ENCODE results near the gene EHD4.

Gene EHD4

DNA sequence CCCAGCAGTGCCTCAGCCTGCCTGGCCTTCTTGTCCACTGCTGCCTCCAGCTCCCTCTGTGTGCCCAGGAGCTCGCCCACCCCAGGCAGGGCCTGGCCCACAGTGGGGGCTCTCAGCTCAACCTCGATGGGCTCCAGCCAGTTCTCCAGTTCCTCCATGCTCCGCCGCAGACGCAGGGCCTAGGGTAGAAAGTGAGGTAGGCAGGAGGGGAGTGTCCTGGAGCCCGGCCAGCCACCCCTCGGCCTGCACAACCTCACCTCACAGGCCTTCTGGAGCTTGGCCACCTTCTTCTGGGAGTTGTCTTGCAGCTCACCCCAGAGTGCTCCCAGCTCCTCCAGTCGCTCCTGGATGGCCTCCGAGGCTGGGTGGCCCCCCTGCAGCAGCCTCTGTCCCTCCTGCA lies 115.0 kb downstream of the EHD4 start:
- TF ChIP-seq, protein P1, sequence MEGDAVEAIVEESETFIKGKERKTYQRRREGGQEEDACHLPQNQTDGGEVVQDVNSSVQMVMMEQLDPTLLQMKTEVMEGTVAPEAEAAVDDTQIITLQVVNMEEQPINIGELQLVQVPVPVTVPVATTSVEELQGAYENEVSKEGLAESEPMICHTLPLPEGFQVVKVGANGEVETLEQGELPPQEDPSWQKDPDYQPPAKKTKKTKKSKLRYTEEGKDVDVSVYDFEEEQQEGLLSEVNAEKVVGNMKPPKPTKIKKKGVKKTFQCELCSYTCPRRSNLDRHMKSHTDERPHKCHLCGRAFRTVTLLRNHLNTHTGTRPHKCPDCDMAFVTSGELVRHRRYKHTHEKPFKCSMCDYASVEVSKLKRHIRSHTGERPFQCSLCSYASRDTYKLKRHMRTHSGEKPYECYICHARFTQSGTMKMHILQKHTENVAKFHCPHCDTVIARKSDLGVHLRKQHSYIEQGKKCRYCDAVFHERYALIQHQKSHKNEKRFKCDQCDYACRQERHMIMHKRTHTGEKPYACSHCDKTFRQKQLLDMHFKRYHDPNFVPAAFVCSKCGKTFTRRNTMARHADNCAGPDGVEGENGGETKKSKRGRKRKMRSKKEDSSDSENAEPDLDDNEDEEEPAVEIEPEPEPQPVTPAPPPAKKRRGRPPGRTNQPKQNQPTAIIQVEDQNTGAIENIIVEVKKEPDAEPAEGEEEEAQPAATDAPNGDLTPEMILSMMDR (IDR thresholded peaks at IDR 0.05; ENCODE audit: insufficient read depth, low read depth, low read length, missing control alignments): no peak
- DNase-seq (ENCODE audit: low read depth): no peak
- H3K4me3 ChIP-seq (ENCODE audit: low read length): no peak overlapping the region

DNA sequence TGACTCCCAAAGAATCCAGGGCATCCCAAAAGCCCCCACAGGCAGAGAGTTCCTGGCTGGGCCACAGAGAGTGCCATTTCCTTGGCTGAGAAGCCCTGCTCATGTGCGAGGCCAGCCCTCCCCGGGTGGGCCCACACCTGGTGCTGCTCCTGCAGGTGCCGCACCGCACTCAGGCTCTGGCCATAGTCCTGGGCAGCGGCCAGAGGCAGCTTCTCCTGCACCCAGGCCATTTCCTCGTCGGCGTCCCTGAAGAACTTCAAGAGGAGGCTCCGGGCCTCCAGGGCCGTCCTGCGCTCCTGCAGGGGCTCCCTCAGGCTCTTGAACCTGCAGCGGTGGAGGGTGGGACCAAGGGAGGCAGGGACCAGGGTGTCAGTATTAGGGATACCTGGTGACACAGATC lies 115.6 kb downstream of the EHD4 start:
- no peak overlapping the region for H3K4me3 ChIP-seq (ENCODE audit: low read length)
- TF ChIP-seq, protein P1 (IDR thresholded peaks at IDR 0.05; ENCODE audit: insufficient read depth, low read depth, low read length, missing control alignments): no peak
- no peak for DNase-seq (ENCODE audit: low read depth)

DNA sequence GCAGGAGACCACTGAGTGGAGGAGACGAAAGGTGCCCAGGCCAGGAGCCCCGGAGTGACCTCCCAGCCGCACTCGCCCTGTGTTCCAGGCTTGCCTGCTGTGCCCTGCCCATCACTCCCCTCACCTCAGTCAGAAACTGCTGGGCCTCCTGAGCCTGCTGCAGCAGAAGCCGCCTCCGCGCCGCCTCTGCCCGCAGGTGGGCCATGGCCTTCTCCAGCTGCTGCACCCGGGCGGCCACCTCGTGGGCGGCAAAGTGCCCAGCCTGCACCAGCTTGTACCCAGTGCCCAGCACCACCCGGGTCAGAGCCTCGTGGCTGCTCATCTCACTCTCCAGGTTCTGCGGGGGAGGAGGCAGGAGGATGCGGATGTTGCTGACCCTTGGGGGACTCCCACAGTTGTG lies 116.1 kb downstream of the EHD4 start:
- H3K4me3 ChIP-seq (ENCODE audit: low read length): no peak overlapping the region
- TF ChIP-seq, protein P1 (IDR thresholded peaks at IDR 0.05; ENCODE audit: insufficient read depth, low read depth, low read length, missing control alignments): no peak

DNA sequence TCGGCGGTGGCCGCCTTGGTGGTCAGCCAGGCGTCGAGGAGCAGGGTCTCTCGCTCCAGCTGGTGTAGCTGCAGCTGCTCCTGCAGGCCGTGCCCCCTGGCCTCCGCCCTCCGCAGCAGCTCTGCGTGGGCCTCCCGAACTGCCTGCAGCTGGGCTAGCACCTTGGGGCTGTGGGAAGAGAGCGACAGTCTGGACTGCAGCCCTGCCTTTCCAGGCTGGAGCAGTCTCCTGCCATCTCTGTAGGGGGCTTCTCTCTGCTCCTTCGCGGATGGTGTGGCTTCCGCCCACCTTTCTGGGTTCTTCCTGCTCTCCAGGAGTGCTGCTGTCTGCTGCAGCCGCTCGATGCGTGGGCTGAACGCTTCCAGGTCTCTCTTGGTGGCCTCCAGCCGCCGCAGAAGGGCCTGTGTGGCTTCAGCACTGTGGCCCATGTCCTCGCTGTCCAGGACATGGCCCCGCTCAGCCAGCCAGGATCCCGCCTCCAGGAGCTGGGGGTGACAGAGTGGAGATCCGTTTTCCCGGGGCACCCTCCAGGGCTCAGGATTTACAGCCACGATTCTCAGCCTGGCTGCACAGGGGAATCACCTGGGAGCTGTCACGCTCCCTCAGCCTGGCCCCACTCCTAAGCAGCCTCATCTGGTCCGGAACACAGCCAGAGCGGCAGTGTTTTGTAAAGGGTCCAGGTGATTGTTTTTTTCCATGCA lies 116.9 kb downstream of the EHD4 start:
- TF ChIP-seq, protein P1 (IDR thresholded peaks at IDR 0.05; ENCODE audit: insufficient read depth, low read depth, low read length, missing control alignments): no peak
- H3K4me3 ChIP-seq (ENCODE audit: low read length): no peak overlapping the region

More for the DNA sequence above, 116.1 kb downstream of the EHD4 start:
- DNase-seq (ENCODE audit: low read depth): no peak

DNA sequence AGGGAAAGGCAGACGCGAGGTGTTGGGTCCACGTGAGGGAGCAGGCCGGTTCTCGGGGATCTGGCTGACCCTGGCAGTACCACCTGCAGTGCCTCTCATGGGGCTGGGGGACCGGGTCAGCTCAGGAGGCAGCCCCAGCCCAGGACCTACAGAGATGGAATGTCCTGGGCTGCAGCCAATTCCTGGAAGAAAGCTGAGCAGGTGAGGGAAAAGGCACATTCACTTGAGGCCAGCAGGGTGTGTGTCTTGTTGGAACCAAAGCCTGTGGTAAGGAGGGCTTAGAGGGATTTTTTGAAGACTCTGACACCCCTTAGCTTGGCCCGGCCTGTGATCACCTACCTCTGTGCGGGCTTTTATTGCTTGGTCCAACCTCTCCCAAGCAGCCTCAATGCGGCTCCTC lies 117.9 kb downstream of the EHD4 start:
- no peak overlapping the region for H3K4me3 ChIP-seq (ENCODE audit: low read length)
- DNase-seq (ENCODE audit: low read depth): no peak
- TF ChIP-seq, protein P1 (IDR thresholded peaks at IDR 0.05; ENCODE audit: insufficient read depth, low read depth, low read length, missing control alignments): peak; percentile 17

More for the DNA sequence above, 116.9 kb downstream of the EHD4 start:
- DNase-seq (ENCODE audit: low read depth): no peak

DNA sequence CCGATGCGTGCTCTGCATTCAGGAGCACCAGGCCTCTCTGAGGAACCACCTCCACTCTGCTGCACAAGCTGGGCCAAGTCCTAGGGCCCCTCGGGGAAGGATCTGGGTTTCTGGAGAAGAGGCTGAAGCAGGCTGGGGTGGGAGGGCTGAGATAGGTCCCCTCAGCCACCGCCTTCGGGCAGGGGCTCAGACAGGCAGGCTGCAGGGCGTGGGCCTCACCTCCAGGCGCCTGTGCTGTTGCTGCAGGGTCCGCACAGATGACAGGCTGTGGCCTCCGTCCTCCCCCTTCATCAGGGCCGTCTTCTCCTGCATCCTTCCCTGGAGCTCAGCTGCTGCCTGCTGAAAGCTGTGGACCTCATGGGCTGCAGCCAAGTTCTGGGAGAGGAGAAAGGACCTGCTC lies 118.5 kb downstream of the EHD4 start:
- TF ChIP-seq, protein P1 (IDR thresholded peaks at IDR 0.05; ENCODE audit: insufficient read depth, low read depth, low read length, missing control alignments): no peak
- no peak for DNase-seq (ENCODE audit: low read depth)
- no peak overlapping the region for H3K4me3 ChIP-seq (ENCODE audit: low read length)
